A673 (cell line): Measurements from ENCODE around the gene BNIP1. TPM values are rescaled to one million over a fixed set of nuclear protein-coding genes. Genes with fewer than 3 reads are reported as not detected.

ENCODE experiments used
- BruUV-seq: library from RNA; stranded (reverse); fragments of 400-500 nt; replicated peaks from 2 replicates; lab custom pipeline; 2021; lab: Mats Ljungman, UMichigan
- CTCF ChIA-PET: fragments of 300-600 bp; sonication (Branson Sonifier 250); formaldehyde crosslinking; loops from one replicate; lab custom pipeline; 2022; ENCODE audit warnings: antibody characterized with exemption; lab: Charles Lee
- POLR2A ChIA-PET: fragments of 300-600 bp; sonication (Branson Sonifier 250); formaldehyde crosslinking; loops from one replicate; lab custom pipeline; 2022; ENCODE audit warnings: antibody characterized with exemption; ENCODE audit not compliant: low non-redundant PET; lab: Charles Lee
- DNase-seq: peaks from one replicate; pipeline ENCODE4 v3.0.0-alpha.2; 2015; ENCODE audit warnings: low spot score
- H3K27ac ChIP-seq: fragments of 200-600 bp; sonication (generic); 2 replicates; pipeline ENCODE4 v1.5.1; 2016; ENCODE audit warnings: mixed run types, low read depth, mild to moderate bottlenecking, mixed read lengths, antibody characterized with exemption, low read length; ENCODE audit not compliant: poor library complexity, severe bottlenecking
- H3K27me3 ChIP-seq: fragments of 200-600 bp; sonication (generic); replicated peaks from 2 replicates; pipeline ENCODE4 v1.6.1; 2017; ENCODE audit warnings: mixed run types, low read depth, mild to moderate bottlenecking, mixed read lengths, antibody characterized with exemption, low read length; ENCODE audit not compliant: insufficient read depth, poor library complexity
- H3K36me3 ChIP-seq: fragments of 200-600 bp; sonication (generic); 2 replicates; pipeline ENCODE4 v1.6.1; 2016; ENCODE audit warnings: mixed run types, mild to moderate bottlenecking, mixed read lengths, antibody characterized with exemption, low read length; ENCODE audit not compliant: insufficient read depth, poor library complexity, severe bottlenecking
- H3K4me1 ChIP-seq: fragments of 200-600 bp; sonication (generic); 2 replicates; pipeline ENCODE4 v1.6.1; 2017; ENCODE audit warnings: mixed run types, mild to moderate bottlenecking, mixed read lengths, antibody characterized with exemption, low read length; ENCODE audit not compliant: insufficient read depth, poor library complexity, severe bottlenecking
- H3K4me3 ChIP-seq: fragments of 200-600 bp; sonication (generic); 2 replicates; pipeline ENCODE4 v1.5.1; 2016; ENCODE audit warnings: low read depth, mixed run types, mild to moderate bottlenecking, mixed read lengths, low read length; ENCODE audit not compliant: poor library complexity, severe bottlenecking
- H3K9me3 ChIP-seq: fragments of 200-600 bp; sonication (generic); 2 replicates; pipeline ENCODE4 v1.6.1; 2016; ENCODE audit warnings: mixed run types, low read depth, mild to moderate bottlenecking, mixed read lengths, antibody characterized with exemption, low read length; ENCODE audit not compliant: poor library complexity, severe bottlenecking
- EZH2 ChIP-seq: fragments of 200-600 bp; sonication (generic); IDR thresholded peaks from 2 replicates; pipeline ENCODE4 v1.6.1; 2017; ENCODE audit warnings: borderline replicate concordance, low read depth, mild to moderate bottlenecking, mixed read lengths, antibody characterized with exemption, low read length; ENCODE audit not compliant: poor library complexity, severe bottlenecking
- intact Hi-C: fragments of 100-400 bp; cut with micrococcal nuclease; formaldehyde crosslinking; loops from one replicate; pipeline ENCODE4 v1.10.0; 2022; ENCODE audit not compliant: unreplicated experiment
- total RNA-seq: library from RNA; stranded (reverse); gene quantifications from 2 replicates; pipeline ENCODE4 v1.2.3, GENCODE V29; 2021
- TF ChIP-seq, protein P1 (sequence below): fragments of 300-800, 200-600 bp; sonication (generic); conservative IDR thresholded peaks from 2 replicates; pipeline ENCODE4 v1.5.1; 2017; ENCODE audit warnings: low read depth, mild to moderate bottlenecking, antibody characterized with exemption, low read length, moderate library complexity, mixed read lengths

Gene BNIP1
- total RNA-seq, 1 experiment from 2014 or later, result 14.7 TPM

DNA sequence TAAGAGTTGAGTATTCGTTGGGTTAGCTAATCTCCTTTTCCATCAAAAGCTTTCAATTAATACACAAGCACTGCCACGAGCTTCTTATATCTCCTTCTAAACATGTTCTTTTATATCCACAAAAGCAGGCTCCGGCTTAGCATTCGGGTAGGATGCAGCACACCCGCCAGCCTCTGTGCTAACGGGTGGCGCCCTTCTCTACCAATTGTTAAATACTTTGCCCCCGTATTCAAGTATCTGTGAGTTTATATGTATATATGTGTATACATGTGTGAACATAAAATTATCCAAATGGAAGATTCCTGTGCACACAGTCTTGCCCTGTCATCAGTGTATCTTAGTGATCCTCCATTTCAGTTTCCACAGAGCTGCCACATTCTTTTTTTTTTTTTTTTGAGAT is 27.8 kb downstream of the BNIP1 start:
- intact Hi-C loops, result no loop called here

DNA sequence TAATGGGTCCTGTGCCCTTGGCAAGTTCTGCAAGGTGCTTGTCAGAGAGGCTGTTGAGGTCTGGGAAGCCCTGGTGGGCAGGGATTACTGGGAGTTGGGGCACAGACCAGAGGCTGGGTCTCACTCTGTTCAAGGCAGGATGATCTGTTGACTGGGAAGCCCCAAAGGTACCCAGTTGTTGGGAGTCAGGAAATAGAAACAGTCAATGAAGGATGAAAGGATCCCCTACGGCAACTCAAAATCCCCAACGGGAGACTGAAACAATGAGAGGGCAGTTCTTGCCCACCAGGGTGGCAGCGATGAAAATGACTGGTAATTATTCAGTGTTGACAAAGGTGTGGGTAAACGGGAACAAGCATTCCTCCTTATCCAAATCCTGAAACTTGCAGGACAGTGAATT is 31.2 kb downstream of the BNIP1 start:
- no TSS peak for BruUV-seq
- DNase-seq, result no peak
- CTCF ChIA-PET, result no interaction called here
- Histone ChIP-seq H3K27ac (no peak overlapping the region), H3K27me3 (no peaks in the 10 kb centered on the region), H3K4me3 (no peak overlapping the region), H3K36me3 (no peaks in the 10 kb centered on the region), H3K4me1 (no peaks in the 10 kb centered on the region), H3K9me3 (peaks cover 1% of the 10 kb centered on the region)
- POLR2A ChIA-PET, result no interaction called here
- intact Hi-C loops, result no loop called here
- TF ChIP-seq, protein P1, sequence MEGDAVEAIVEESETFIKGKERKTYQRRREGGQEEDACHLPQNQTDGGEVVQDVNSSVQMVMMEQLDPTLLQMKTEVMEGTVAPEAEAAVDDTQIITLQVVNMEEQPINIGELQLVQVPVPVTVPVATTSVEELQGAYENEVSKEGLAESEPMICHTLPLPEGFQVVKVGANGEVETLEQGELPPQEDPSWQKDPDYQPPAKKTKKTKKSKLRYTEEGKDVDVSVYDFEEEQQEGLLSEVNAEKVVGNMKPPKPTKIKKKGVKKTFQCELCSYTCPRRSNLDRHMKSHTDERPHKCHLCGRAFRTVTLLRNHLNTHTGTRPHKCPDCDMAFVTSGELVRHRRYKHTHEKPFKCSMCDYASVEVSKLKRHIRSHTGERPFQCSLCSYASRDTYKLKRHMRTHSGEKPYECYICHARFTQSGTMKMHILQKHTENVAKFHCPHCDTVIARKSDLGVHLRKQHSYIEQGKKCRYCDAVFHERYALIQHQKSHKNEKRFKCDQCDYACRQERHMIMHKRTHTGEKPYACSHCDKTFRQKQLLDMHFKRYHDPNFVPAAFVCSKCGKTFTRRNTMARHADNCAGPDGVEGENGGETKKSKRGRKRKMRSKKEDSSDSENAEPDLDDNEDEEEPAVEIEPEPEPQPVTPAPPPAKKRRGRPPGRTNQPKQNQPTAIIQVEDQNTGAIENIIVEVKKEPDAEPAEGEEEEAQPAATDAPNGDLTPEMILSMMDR, result no peak
- TF ChIP-seq EZH2, result no peak

More for the DNA sequence above, 27.8 kb downstream of the BNIP1 start:
- H3K4me1 ChIP-seq, result no peaks in the 10 kb centered on the region
- H3K27ac ChIP-seq, result no peak overlapping the region
- ChIA-PET CTCF (no interaction called here), POLR2A (interaction anchor here (0.5 kb wide), 1 partner anchor 464 kb away, joined by 8 read pairs; no protein-coding TSS in a partner anchor)
- TF ChIP-seq EZH2, result no peak
- BruUV-seq, result no TSS peak
- DNase-seq, result no peak
- H3K36me3 ChIP-seq, result no peaks in the 10 kb centered on the region
- H3K4me3 ChIP-seq, result no peak overlapping the region
- H3K27me3 ChIP-seq, result no peaks in the 10 kb centered on the region
- no peaks in the 10 kb centered on the region for H3K9me3 ChIP-seq

DNA sequence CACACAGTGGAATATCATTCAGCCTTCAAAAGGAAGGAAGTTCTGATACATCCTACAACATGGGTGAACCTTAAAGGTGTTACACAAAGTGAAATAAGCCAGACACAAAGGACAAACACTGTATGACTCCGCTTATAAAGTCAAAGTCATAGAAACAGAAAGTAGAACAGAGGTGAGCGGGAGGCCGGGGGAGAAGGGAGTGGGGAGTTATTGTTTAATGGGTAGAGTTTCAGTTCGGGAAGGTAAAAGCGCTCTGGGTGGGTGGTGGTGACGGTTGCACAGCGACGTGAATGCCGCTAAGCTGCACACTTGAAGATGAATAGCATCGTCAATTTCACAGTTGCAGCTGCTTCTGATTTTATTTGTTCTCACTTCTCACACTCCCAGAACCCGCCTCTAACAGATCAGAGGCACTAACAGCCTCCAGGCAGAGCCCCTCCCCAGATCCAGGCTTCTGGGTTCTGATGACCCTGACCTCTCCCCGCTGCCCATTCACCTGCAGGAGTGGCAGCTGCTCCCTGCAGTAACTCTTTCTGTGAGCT is 34.1 kb downstream of the BNIP1 start:
- no peaks in the 10 kb centered on the region for H3K4me1 ChIP-seq
- intact Hi-C loops, result no loop called here
- no peaks in the 10 kb centered on the region for H3K36me3 ChIP-seq
- ChIA-PET POLR2A (no interaction called here), CTCF (no interaction called here)
- H3K4me3 ChIP-seq, result no peak overlapping the region
- no peaks in the 10 kb centered on the region for H3K27me3 ChIP-seq
- no peak for DNase-seq
- no peak overlapping the region for H3K27ac ChIP-seq
- TF ChIP-seq EZH2, result no peak
- TF ChIP-seq, protein P1, result no peak
- peaks cover 5% of the 10 kb centered on the region for H3K9me3 ChIP-seq
- no TSS peak for BruUV-seq

DNA sequence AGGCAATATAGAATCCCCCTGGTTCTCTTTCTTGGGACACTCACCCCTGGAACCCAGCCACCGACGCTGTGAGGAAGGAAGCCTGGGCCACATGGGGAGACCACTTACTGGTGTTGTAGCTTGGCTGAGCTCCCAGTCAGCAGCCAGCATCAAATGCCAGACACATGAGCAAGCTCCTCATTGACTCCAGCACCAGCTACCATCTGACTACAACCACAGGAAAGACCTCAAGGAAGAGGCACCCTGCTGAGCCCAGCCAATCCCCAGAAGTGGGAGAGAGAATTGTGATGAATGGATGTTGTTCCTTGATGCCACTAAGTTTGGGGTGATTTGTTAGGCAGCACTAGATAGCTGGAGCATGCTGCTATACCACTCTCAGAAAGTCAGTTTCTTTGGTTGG is 36.0 kb downstream of the BNIP1 start:
- intact Hi-C loops, result no loop called here
- ChIA-PET CTCF (no interaction called here), POLR2A (no interaction called here)
- no peak overlapping the region for H3K4me3 ChIP-seq
- no peaks in the 10 kb centered on the region for H3K36me3 ChIP-seq
- peaks cover 5% of the 10 kb centered on the region for H3K9me3 ChIP-seq
- no TSS peak for BruUV-seq
- TF ChIP-seq, protein P1, result no peak
- TF ChIP-seq EZH2, result no peak
- peak; percentile 49 for DNase-seq
- H3K27me3 ChIP-seq, result no peaks in the 10 kb centered on the region
- H3K27ac ChIP-seq, result no peak overlapping the region
- no peaks in the 10 kb centered on the region for H3K4me1 ChIP-seq
